HG03432 (cell line): ENCODE data around the gene STAC3.

ENCODE experiments used
- ATAC-seq: cut with Tn5 transposase; IDR thresholded peaks from one replicate; pipeline ENCODE4 v1.9.1; 2021; ENCODE audit warnings: mild to moderate bottlenecking, moderate library complexity; ENCODE audit not compliant: unreplicated experiment

The STAC3 gene

GRCh38 chr12:57224278-57224972, 26.6 kb downstream of the STAC3 start:
- ATAC-seq, result no peak

DNA sequence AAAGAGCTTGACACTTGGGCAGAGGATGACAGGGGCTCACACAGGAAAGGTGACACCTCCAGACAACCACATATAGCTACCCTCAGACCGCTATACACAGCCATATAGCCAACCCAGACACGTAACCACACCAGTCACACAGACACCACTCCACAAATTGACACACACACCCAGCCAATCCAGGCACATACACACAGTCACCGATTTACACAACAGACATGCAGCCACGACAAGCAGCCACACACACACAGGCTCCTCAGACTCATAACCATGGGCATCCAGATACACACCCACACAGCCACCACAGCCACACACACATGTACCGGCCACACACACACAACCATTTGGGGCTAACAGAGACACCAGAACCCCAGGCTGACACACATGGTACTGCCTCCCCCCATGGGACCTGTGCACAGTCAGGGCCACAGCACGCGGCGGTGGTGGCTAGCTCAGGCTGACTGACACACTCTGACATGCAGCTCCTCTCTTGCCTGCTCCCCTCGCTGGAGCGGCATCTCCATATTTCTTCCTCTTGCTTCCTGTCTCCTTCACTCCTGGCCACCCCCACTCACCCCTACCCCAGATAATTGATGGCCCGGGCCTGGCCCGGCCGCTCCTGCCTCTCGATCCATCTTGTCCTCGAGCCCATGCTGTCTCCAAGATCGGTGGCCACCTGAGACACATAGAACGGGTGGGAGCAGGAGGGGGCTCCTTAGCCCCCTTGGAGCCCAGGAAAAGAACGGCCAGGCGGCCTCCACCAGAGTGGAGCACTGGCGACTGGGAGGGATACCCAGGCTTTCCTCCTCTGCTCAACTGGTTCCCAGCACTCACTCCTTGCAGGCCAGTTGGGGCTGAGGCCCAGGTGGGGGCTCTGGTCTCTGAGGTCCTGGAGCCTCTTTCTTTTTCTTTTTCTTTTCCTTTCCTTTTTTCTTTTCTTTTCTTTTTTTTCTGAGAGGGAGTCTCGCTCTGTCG, 27.5 kb downstream of the STAC3 start:
- ATAC-seq, result no peak

DNA sequence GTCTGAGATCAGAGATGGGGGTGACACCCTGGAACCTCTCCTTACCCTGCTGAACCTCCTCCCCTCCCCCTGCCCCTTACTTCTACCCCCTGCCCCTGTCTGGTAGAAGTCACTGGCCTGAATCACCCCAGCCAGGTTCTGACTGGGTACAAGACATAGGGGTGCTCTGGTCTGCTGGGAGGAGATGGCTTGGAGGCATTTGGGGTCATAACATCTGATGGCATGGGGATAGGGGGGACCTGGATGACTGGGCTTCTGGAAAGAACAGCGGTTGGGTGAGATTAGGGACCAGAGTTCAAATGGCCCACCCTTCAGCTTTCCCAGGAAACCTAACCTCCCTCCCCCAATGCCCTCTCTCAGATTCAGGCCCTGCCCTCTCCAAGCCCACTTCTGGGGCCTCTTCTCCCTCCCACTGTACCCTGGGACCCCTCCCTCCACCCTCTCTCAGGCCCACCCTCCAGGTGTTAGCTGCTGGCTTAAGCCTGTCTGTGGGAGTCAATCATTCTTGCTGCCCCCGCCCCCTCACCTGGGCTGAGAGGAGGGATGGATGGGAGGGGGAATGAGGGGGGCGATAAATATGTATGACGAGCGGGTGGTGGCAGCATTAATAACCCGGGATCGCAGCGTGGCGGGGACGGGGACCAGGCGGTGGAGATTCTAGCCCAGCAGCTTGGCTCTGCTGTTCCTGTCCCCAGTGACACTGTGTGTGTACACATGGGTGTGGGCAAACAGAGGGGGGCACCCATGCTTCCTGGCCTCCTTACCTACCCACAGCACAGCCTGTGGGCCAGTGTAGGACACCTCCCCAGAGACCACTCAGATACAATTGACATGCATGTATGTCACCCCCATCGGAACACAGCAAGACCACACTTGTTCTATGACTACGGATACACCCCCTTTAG, 28.4 kb downstream of the STAC3 start:
- no peak for ATAC-seq

- ATAC-seq, result no peak
These were observed 29.6 kb downstream of the STAC3 start for GRCh38 chr12:57221169-57221917.

DNA sequence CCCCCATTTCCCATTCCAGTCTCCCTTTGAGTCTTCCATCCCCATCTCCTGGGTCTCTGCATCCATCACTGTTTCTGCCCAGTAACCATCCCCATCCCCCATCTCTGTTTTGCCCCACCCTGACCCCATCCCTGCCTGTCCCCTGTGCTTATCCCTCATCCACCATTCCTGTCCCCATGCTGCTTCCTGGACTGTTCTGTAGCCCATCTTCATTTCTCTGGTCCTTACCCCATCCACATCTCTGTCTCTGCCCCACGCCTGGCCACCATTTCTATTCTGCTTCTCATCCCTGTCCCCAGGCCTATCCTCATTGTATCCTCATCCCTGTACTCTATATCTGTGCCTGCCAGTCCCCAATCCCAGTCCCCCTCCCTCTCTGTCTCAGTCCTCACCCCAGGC, 30.2 kb downstream of the STAC3 start:
- no peak for ATAC-seq

DNA sequence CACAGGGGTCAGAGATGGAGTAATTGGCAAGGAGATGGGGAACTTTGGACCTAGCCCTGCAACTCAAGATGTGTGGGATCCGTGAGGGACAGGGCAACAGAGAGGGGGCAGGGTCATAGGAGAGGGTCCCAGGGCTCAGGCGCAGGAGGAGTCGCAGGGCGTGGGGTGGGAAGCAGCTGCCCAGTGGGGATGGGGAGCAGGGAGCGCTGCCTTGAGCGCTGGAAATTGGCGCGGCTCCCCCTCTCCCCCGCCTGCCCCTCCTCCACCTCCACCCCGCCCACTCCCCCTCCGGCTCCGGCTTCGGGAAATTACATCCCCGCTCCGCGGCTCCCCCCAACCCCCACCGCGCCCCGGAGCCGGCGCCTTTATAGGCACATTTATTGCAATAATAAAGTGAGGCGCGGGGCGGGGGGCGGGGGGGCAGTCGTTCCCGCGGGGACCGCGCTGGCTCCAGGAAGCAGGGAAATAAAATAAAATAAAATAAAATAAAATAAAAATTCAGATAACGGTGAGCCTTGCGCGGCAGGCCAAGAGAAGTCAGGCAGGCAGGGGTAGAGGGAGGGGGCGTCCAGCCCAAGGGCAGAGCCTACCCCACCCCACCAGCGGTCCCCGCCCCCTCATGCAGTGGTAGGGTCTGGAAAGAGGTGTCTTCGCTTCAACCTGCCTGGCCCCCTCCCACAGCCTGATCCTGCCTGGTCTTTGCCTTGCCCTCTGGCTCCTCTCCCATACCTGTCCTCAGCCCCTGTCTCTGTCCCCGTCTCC, 30.8 kb downstream of the STAC3 start:
- ATAC-seq, result no peak

- ATAC-seq, result no peak
These were observed 31.6 kb downstream of the STAC3 start for GRCh38 chr12:57219205-57219992.

DNA sequence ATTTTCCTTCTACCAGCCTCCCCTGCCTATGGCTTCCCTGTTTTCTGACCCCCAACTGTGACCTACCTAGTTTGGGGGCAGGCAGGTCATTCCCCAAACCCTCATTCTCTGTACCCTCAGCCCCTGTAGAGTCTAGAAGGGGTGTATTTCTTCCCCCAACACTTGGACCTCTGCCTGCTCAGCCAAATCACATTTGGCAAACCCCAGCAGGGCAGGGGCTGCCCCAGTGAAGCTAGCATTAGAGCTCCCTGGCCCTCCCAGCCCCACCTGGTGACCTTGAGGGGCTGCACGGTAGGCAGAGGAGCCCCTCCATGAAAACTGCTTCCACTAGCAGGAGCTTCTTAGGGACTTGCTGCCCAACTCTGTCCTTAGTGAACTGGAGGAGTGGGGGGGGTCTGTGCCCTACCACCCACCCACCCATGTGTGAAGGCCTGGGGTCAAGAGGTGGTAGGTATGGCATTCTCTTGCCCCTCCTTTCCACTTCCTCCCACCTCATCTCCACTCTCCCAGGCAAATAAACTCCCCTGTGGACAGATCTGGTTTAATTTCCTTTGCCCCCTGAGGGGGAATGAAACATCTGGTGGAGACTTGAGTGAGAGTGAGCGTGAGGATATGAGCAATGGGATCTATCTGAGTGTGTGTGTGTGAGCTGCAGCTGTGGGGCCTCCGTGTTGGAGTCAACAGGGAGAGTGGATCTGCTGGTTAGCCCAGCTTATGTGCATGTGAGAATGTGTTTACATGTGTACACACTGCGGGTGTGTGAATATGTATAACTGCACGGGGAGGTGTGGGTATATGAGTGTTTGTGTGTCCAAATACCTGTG, 32.7 kb downstream of the STAC3 start:
- ATAC-seq, result no peak

- ATAC-seq, result no peak
These were observed 33.8 kb downstream of the STAC3 start for GRCh38 chr12:57216921-57217879.

DNA sequence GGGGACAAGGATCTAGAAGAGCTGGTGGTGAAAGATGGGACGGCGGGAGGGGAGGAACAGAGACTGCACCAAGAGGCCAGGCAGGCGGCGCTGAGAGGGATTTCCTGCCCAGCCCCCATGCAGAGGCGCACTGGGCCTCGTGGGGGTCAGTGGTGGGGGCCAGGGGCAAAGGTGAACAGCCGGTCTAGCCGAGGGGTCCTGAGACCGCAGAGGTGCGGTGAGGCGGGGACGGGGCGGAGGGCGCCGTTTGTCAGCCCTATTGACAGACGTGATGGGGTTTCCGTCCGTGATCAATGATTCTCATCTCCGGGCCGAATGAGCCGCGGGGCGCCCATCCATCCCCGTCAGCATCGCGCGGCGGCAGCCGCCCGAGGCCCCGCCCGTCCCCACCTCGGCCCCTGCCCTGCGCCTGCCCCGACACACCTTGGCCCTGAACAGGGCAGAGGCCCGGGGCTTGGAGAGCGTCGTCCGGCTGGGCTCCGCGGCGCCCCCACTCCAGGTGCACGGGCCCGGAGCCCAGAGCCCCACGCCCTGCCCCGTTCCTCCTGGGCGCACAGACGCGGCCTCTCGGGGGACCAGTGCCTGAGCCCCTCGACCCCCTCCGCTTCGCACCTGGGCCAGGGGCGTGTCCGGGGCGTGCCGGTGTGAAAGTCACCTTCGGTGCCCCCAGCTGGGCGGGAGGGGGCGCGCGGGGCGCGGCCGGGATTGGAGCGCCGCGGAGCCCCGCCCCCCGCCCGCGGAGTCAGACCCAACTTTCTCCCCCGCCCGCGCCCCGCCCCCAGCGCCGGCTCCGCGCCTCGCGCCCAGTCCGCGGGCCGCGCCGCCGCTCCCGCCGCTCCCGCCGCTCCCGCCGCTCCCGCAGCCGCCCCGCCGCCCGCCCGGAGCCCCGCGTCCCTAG, 34.7 kb downstream of the STAC3 start, which contains the start of gene NXPH4:
NXPH4 (plus strand) TSS at position 781 of the 898 bp plus-strand sequence. CDS start 176 bp downstream, outside the sequence.
- peak; percentile 28 for ATAC-seq

GRCh38 chr12:57215668-57216013, 35.3 kb downstream of the STAC3 start:
- ATAC-seq, result peak; percentile 41

DNA sequence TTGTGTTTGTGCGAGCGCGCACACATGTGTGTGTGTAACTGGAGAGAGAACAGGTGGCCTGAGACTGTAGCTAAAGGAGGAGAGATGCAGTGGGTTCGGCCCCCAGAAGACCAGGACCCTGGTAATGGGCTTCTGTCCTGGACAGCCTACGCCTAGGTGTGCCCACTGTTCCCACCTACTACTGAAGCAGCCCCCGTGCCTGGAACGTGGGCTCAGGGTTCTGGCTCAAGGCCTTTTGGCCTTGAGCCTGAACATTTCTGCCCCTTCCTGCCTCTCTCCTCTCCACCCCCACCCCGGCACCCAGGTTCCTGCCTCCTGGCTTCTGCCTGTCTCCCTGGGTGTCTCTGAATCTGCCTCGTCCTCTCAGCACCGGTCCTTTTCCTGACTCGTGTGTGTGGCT, 35.9 kb downstream of the STAC3 start:
- ATAC-seq, result no peak

- peak; percentile 33 for ATAC-seq
These were observed 36.6 kb downstream of the STAC3 start for GRCh38 chr12:57214398-57214781.

- ATAC-seq, result no peak
These were observed 37.1 kb downstream of the STAC3 start for GRCh38 chr12:57213763-57214397.

DNA sequence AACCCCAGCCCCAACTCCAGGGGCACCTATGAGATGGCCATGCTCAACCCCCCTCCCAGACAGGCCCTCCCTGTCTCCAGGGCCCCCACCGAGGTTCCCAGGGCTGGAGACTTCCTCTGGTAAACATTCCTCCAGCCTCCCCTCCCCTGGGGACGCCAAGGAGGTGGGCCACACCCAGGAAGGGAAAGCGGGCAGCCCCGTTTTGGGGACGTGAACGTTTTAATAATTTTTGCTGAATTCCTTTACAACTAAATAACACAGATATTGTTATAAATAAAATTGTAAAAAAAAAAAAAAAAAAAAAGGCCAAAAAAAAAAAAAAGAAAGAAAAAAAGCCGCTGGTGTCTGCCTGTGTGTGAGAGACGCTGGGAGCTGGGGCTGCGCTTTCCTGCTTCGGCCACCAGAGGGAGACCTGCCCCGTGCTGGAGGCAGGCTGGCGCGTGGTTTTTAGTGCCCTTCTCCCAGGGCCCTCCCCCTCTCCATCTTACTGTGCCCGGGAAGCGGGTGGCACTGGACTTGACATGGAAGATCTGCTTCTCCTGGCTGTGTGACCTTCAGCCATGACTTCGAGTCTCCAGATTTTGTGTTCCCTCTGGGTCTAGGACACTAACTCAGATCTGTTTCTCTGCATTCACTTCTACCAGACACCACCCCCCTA, 37.8 kb downstream of the STAC3 start:
- peak; percentile 48 for ATAC-seq
